Skin of body (tissue), 2 donors: Measurements from ENCODE around the gene MRPL1. TPM values are rescaled to one million over a fixed set of nuclear protein-coding genes. Genes with fewer than 3 reads are reported as not detected.

Experiments
- DNase-seq: peaks from one replicate; lab custom pipeline; 2025; lab: John Stamatoyannopoulos, UW
- total RNA-seq: library from RNA; depleted of rRNA; stranded (reverse); fragments of >200 nt; gene quantifications from one replicate; pipeline ENCODE4 v1.2.3, GENCODE V29; 2014

Gene MRPL1
- total RNA-seq: 26.8 TPM

DNA sequence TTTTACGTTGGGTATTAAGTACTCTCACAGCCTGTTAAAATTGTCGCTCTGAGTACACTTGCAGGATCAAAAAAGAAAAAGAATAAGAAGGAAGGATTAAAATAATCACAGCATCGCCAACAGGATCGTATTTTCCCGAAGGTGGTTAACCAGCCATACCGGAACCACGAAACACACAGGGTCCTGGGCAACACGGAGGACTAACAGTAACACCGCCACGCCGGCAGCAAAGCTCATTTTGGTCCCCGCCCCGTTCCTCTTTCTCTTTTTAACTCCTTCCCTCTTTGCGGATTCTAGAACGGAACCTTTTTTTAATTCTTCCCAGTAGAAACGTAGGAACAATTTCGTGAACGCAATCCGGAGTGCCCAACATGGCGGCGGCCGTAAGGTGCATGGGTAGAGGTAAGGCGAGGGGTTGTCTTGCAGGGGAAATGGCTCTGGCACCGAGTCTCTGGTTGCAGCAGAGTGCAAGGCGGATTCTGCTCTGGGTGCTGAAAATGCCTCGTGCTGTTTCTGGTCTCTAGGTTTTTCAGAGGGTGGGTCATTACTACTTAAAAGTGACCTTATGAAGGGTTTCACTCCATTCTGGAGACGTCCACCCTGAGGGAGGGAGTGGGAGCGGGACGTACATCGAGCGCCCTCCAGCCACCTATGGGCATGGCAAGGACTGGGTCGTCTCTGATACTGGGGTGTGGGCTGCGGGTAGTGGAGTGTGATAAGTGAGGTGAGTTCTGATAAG, at the start of gene MRPL1:
MRPL1 (plus strand) TSS at position 353 of the 739 bp plus-strand sequence; CDS start at position 372, 19 bp downstream.
- peak; percentile 94 for DNase-seq

DNA sequence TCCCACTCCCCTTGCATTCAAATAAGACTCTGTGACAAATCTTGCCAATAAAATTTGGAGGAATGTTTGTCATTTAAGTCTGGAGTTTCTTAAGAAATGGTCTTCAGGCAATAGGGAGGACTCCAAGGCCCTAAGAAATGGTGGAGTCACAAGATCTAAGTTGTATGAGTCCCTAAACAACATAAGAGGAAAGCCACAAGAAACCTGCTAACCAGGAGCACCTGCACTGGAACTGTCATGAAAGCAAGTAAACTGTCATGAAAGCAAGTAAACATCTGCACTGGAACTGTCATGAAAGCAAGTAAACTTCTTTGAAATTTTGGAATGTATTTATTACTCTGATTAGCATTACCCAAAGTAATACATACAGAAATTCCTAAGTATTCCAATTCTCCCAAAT, 47.0 kb upstream of the MRPL1 start:
- DNase-seq: no peak

DNA sequence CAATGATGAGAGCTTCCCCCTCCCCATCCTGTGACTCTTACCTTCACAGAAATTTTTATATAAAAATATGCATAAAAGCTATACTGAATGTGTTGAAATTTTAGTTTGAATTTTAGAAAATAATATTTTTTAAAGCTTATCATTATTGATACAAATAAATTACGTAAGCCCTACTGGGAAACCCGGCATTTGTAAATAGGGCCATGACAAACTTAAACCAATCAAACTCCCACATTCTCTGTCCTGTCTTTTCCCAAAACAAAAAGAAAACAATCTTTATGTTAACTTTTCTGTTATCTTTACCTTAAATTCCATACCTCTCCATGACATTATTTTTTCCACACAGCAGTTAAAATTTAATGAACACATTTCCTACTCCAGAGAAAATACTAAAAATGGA, 46.1 kb upstream of the MRPL1 start:
- no peak for DNase-seq

DNA sequence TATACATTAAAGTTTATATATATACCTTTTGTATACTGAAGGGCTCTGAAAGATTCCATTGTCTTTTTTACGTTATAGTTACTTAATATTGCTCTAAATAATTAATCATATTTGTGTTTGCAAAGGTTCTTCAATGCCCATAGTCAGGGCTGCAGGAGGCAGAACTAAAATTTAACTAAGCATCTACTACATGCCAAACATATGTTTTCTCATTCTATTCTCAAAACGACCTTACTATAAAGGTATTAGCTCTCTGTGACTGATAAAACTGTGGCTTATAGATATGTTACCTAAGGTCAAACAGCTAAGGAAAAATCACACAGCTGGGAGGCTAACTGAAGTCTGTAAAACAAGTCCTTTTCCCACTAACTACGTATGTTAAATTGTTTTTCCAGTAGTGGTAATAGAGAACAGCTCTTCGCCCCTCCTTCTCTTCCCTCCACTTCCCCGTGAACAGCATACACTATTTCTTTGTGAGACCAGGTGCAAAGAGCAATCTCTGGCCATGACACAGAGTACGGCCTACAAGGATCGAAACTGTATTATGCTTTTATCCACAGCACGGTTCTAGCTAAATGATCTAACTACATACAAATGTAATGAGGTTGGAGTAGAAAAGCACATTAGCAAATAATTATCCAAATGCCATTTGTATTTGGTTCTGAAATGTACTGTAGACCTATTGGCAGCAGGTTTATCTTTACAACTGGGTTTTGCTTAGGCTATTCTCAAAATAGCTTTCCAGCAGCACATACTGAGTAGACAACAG, 45.1 kb upstream of the MRPL1 start:
- DNase-seq: peak; percentile 66

DNA sequence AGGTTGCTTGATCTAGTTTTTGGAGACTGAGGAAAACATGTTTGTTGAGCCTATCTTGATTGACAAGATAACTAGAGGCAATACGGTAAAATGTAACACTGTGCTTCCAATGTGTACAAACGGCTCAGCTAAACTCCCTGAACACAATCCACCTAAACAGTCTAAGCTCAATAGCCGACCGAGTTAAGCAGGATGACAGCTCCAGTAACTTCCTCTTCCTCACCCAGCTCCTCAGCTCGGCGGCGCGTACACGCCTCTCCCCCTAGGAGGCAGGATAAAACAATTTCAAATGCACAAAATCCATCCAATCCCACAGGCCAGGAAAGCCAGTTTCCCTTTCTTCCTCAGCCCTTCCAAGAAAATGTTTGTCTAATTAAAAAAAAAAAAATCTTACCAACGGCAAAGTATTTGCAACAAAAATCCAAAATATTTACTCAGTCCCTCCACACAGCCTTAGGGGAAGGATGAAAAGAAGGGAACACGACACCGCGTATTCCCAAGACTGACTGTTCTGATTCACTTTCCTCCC, 44.5 kb upstream of the MRPL1 start:
- DNase-seq: peak; percentile 81

DNA sequence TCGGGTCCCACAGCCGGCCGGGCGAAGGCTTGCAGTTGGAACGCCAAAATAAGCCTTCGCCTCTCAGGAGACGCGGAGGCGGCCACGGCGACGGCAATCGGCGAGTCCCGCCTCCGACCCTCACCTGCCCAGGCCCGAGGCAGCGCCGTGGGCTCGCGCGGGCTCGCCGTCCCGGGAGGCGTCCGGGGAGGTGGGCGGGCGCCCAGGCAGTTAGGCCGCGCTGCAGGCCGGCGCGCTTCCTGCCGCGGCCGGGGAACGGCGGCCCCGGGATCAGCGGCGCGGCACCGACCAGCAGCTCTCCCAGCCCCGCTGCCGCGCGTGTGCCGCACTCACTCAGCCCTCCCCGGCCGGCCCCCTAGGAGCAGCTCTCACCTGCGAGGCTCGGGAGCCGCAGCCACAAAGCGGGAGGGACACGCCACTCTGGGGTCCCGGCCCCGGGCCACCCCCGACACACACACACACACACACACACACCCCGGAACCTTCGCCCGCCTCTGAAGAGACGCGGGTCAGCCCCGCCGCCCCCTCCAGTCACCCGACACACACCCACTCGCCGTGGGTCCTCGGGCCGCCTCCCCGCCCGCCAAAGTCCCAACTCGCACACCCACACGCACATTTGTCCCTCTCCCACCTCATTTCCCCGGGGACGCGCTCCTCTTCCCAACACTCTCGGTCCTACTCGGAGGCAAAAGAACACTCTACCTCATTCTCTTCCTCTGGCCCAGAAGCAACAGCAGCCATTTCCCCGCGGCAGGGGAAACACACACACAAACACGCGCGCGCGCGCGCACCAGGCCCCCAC, 43.8 kb upstream of the MRPL1 start, which contains the start of gene CNOT6L:
CNOT6L (minus strand) TSS at position 767 of the 802 bp plus-strand sequence; CDS start at position 707, 60 bp downstream.
- DNase-seq: peak; percentile 28

DNA sequence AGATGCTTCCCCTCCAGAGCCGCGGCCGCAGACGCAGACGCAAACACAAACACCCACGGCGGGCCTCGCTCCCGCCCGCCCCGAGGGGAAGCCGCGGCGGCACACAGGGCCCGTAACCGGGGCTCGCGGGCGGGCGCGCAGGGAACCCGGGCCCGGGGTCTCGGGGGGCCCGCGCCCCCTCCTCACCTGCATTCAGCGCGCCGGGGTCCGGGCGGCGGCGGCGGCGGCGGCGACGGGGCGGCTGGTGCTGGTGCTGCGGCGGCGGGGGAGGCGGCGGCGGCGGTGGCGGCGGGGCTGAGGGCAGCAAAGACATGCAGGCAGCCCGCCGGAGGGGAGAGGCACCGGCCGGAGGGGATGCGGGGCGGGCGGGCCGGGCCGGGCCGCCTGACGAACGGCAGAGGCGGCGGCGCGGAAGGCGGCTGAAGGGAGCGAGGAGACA, 43.2 kb upstream of the MRPL1 start:
- DNase-seq: no peak

DNA sequence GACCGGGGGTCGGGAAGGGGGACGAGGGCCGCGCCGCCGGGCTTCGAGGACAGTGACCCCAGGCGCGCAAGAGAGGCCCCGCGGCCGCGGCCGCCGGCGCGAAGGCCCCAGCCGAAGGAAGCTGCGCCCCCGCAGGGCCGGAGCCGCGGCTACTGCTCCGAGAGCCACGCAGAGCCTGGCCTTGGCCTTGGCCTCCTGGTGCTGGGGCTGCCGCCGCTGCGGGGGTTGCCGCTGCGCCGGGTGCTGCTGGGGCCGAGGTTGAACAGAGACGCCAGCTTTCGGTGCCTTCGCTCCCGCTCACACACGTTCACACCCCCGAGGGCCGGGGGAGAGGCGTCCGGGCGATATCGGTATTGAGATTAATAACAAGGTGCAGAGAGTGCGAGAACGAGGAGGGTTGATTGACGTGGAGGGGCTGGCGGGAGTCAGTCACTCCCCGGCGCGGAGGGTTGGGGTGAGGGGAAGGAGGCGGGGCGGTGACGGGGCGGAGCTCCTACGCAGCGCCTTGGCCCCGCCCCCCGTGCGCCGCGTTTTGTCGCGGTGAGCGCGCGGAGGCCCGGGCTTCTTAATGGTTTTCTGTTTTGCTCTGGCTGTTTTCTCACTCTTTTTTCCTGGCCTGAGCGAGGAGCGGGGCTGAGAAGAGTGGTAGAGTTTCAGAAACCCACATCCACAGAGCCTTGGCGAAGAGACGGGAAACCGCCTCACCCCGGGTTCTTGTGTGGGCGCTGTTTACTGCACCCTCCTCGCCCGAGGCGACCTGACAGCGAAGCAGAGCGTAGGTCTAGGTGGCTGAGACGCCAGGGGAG, 42.6 kb upstream of the MRPL1 start:
- peak; percentile 90 for DNase-seq

DNA sequence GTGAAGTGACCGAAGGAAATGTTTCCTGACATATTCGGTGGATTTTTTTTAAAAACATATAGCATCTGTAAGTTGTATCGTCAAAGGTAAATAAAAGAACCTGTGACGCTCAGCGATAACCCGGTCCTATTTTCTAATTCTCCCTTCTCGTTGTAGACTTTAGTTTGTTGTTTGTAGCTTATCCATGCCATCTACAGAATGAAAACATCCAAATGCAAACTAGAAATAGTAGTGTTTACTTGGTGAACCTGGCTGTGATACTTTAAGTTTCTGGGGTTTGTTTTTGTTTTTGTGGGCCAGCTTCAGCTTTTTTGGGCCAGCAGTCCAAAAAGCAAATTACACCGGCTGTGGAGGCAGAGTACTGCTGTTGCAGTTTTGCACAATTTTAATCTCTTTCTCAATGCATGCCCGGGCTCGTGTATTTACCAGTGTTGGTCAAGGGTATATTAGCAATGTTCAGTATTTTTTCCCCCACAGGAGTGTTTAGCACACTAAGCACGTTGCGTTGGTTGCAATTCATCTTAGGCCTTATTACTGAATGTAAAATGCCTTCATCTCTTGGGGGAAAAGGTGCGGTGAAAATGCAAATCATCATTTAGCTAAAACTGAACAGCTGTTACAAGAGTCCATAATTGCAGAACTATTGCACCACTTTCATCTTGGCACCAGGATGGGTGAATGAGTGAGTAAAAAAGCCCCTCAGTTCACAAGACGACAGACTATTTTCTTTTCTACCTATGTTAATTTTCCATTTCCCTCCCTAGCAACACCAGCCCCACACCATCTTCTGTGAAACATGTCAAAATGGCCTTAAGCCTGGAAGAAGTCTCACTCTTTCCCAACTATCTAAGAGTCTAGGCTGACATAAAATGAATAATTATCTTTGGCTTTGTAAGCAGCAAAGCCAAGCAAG, 41.7 kb upstream of the MRPL1 start:
- DNase-seq: no peak

DNA sequence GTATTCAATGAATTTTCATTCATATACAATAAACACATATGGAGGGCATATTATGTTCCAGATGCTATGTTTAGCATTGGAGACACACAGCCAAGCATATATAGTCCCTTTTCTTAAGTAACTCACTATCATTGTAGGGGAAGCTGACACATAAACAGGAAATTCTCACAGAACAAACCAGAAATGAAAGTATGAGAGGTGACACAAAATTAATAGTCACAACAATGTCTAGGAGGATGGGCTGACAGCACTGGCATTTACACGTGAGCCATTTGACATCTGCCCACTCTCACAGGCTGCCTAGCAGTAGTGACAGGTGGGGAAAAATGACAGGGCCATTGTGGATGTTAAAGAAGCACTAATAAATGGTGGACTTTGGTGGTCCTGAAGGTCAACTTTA, 40.9 kb upstream of the MRPL1 start:
- DNase-seq: no peak

DNA sequence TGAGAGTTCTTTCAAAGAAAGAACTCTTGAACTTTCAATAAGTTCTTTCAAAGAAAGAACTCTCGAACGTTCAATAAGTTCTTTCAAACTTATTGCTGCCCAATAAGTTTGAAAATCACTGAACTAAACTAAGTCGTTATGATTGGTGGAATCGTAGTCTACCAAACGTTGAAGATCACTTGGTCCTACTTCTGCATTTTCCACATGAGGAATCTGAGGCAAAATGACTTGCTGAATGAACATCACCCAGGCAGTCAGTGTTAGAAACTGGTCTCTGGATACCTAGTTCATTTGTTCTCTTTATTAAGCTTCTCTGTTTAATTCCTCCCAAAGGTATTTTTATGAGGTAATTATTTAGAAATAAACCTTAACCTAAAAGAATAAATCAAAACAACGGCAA, 36.4 kb upstream of the MRPL1 start:
- no peak for DNase-seq

DNA sequence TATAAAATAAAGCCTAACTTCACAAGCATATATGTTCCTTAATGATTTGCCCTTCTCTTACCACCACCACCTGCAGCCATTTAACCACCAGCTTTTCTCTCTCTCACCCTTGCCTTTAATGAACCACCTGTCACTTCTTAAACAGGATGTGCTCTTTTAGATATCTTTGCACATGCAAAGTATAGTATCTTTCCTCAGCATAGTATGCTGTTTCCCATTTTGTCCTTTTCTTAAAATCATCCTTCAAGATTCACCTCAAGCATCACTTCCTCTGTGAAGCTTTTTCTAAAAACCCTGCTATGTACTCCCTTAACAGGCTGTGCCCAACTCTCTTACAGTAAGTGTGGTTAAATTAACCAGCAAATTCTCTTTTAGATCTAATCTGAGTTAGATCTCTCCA, 35.3 kb upstream of the MRPL1 start:
- DNase-seq: no peak

DNA sequence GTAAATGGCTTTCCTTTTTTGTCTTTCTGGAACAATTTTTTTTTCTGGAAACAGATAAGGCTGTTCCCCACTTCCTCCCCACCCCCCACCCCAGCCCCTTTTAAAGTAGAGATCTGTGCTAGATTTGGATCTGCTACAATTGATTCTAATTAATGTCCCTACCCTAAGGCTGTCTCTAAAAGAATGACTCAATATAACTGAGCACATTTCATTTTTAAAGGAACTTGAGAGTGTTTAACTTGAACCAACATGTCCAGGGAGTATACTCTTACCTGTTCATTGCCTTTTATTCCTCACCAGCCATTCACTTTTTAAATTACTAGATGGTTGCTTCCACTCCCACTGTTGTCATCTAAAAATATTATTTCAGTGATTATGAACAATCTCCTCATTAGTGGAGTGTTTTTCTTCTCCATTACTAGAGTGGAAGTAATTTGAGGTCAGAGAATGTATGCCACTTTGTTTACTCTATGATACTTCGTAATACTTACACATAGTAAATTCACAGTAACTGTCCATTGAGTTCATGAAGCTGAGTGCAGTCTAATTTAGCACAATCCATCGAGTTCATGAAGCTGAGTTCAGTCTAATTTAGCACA, 29.4 kb upstream of the MRPL1 start:
- no peak for DNase-seq

DNA sequence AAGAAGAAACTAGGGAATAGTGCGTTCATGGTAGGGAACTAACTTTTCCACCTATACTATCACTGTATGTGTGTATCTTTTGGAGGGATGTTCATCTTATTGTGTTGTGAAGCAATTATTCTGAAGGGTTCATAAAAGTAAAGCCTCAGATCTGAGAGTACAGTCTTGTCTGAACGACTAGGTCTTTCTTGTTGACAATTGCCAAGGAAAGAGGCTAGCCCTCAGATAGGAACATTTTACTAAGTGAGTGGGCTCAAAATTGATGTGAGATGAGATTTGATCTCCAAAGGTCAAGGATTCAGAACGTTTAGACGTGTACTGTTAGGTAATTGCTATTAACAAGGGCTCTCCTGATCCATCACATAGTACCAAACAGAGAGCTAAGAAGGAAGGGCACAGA, 28.2 kb upstream of the MRPL1 start:
- DNase-seq: no peak

DNA sequence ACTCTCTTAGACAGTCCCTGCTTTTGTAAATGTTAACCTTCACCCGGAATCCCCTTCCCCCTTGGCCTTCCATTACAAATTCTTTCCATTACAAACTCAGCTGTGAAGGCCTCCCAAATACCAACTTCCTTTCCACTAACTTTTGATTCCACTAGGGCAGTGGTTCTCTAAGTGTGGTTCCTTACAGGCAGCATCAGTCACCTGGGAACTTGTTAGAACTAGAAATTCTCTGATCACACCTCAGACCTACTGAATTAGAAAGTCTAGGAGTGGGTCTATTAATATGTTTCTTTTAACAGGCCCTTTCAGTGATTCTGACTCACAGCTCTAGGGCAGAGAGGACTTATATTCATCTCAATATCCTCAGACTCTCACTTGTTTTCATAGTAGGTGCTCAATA, 19.0 kb upstream of the MRPL1 start:
- DNase-seq: no peak

DNA sequence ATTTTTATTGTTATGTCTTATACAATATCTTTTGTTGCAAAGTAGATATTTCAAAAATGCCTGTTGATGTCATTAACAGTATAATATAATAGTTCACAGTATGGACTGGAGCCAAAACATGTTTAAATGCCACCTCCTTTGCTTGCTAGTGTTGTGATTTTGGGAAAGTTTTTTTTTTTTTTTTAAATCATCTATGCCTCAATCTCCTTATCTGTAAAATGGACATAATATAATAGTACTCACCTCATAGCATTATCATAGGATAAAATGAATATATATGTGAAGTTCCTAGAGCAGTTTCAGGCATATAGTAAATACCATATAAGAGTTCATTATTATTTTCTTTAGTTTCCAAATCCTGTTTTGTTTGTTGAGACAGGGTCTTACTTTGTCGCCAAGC, 18.3 kb upstream of the MRPL1 start:
- no peak for DNase-seq

DNA sequence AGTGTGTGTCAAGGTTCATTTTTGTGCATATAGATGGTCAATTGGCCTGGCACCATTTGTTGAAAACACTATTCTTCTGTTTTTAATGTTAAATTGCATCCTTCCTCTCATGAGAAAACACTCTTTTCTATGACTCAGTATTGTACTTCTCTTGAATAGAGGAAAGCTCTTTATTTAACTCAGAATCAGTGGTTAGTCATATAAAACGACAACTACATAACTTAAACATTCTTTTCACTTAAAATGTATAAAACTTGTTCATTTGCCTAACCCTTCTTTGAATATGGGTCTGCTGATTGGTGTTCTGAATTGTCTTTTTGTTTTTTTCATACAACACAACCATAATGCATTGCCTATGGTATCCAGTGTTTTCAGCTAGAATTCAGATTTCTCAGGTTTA, 17.2 kb upstream of the MRPL1 start:
- DNase-seq: no peak

DNA sequence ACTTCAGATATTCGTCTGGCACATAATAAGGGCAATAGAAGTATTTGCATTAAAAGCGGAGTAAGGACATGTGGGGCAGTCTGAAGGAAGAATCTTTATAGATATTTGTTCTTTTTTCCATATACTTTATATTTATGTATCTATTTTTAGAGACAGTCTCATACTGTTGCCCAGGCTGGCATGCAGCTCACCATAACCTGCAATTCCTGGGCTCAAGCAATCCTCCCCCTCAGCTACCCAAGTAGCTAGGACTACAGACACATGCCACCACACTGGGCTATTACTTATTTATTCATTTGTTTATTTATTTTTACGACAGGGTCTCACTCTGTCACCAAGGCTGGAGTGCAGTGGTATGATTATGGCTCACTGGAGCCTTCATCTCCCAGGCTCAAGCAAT, 16.7 kb upstream of the MRPL1 start:
- DNase-seq: no peak

DNA sequence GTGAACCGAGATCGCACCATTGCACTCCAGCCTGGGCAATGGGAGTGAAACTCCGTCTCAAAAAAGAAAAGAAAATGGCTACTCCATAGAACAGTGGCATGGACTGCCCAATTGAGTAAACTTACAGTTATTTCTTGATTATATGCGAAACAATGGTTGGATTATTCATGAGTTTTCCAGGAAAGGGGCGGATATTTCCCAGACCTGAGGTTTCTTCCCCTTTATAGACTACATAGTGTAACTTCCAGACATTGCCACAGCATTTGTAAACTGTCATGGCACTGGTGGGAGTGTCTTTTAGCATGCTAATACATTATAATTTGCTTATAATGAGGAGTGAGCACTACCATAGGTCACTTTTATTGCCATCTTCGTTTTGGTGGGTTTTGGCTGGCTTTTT, 14.1 kb upstream of the MRPL1 start:
- no peak for DNase-seq
